H9 (cell line): Measurements from ENCODE around the gene TMEM169. TPM values are rescaled to one million over a fixed set of nuclear protein-coding genes. Genes with fewer than 3 reads are reported as not detected.

Experiments used
- DNase-seq: peaks from one replicate; pipeline ENCODE4 v3.0.0-alpha.2; 2017
- H2AFZ ChIP-seq: one replicate; pipeline ENCODE4 v1.6.1; 2013; ENCODE audit warnings: mild to moderate bottlenecking, low read length, control low read depth, moderate library complexity
- H2AK5ac ChIP-seq: 2 replicates; pipeline ENCODE4 v1.6.1; 2013; ENCODE audit warnings: low read length, control low read depth, mixed read lengths; ENCODE audit not compliant: insufficient read length
- H2BK120ac ChIP-seq: one replicate; pipeline ENCODE4 v1.6.1; 2013; ENCODE audit warnings: low read depth, mild to moderate bottlenecking, low read length, control low read depth, inconsistent platforms; ENCODE audit not compliant: poor library complexity, severe bottlenecking
- H2BK12ac ChIP-seq: 2 replicates; pipeline ENCODE4 v1.6.1; 2013; ENCODE audit warnings: low read length, control low read depth, mixed read lengths, low read depth; ENCODE audit not compliant: insufficient read length
- H2BK15ac ChIP-seq: 2 replicates; pipeline ENCODE4 v1.6.1; 2013; ENCODE audit warnings: low read depth, low read length, control low read depth
- H2BK20ac ChIP-seq: one replicate; pipeline ENCODE4 v1.6.1; 2013; ENCODE audit warnings: low read depth, mild to moderate bottlenecking, low read length, control low read depth, inconsistent platforms; ENCODE audit not compliant: poor library complexity, severe bottlenecking
- H2BK5ac ChIP-seq: 2 replicates; pipeline ENCODE4 v1.6.1; 2013; ENCODE audit warnings: low read length, control low read depth, mixed read lengths; ENCODE audit not compliant: insufficient read length
- H3K14ac ChIP-seq: 2 replicates; pipeline ENCODE4 v1.6.1; 2013; ENCODE audit warnings: low read length, control low read depth; ENCODE audit not compliant: insufficient read depth
- H3K18ac ChIP-seq: 2 replicates; pipeline ENCODE4 v1.6.1; 2013; ENCODE audit warnings: low read depth, mild to moderate bottlenecking, mixed read lengths, low read length, control low read depth; ENCODE audit not compliant: insufficient read length
- H3K23ac ChIP-seq: 2 replicates; pipeline ENCODE4 v1.6.1; 2013; ENCODE audit warnings: low read length, control low read depth, mixed read lengths, low read depth; ENCODE audit not compliant: insufficient read length
- H3K23me2 ChIP-seq: 2 replicates; pipeline ENCODE4 v1.6.1; 2013; ENCODE audit warnings: low read depth, mild to moderate bottlenecking, mixed read lengths, low read length, control low read depth; ENCODE audit not compliant: insufficient read length, poor library complexity, severe bottlenecking
- H3K27ac ChIP-seq: 2 replicates; pipeline ENCODE4 v1.5.1; 2013; ENCODE audit warnings: low read length, control low read depth, mixed read lengths, low read depth; ENCODE audit not compliant: insufficient read length
- H3K27me3 ChIP-seq: 2 replicates; pipeline ENCODE4 v1.6.1; 2013; ENCODE audit warnings: low read length, control low read depth, inconsistent platforms; ENCODE audit not compliant: insufficient read depth
- H3K4ac ChIP-seq: 2 replicates; pipeline ENCODE4 v1.6.1; 2013; ENCODE audit warnings: low read depth, mild to moderate bottlenecking, control low read depth, inconsistent platforms, low read length, moderate library complexity
- H3K4me1 ChIP-seq: 2 replicates; pipeline ENCODE4 v1.6.1; 2013; ENCODE audit warnings: low read length, control low read depth, inconsistent platforms; ENCODE audit not compliant: insufficient read depth
- H3K4me2 ChIP-seq: 2 replicates; pipeline ENCODE4 v1.6.1; 2013; ENCODE audit warnings: low read length, control low read depth, mixed read lengths; ENCODE audit not compliant: insufficient read length, insufficient read depth
- H3K56ac ChIP-seq: 2 replicates; pipeline ENCODE4 v1.6.1; 2013; ENCODE audit warnings: low read depth, mild to moderate bottlenecking, mixed read lengths, low read length, control low read depth; ENCODE audit not compliant: insufficient read length
- H3K79me1 ChIP-seq: 2 replicates; pipeline ENCODE4 v1.6.1; 2013; ENCODE audit warnings: low read depth, mild to moderate bottlenecking, moderate library complexity, low read length, control low read depth, inconsistent platforms; ENCODE audit not compliant: insufficient read depth, poor library complexity, severe bottlenecking
- H3K79me2 ChIP-seq: 2 replicates; pipeline ENCODE4 v1.6.1; 2013; ENCODE audit warnings: low read length, control low read depth, inconsistent platforms; ENCODE audit not compliant: insufficient read depth
- H3K9ac ChIP-seq: 2 replicates; pipeline ENCODE4 v1.6.1; 2013; ENCODE audit warnings: low read length, control low read depth, mixed read lengths; ENCODE audit not compliant: insufficient read length; ENCODE audit errors: extremely low read depth
- H3K9me3 ChIP-seq: one replicate; pipeline ENCODE4 v1.6.1; 2013; ENCODE audit warnings: low read depth, low read length, inconsistent platforms; ENCODE audit not compliant: control insufficient read depth
- H3T11ph ChIP-seq: one replicate; pipeline ENCODE4 v1.6.1; 2013; ENCODE audit warnings: mild to moderate bottlenecking, low read length, control low read depth, inconsistent platforms
- H4K20me1 ChIP-seq: one replicate; pipeline ENCODE4 v1.6.1; 2013; ENCODE audit not compliant: control insufficient read depth, insufficient read length, insufficient read depth
- H4K5ac ChIP-seq: 2 replicates; pipeline ENCODE4 v1.6.1; 2013; ENCODE audit warnings: low read depth, mild to moderate bottlenecking, mixed read lengths, low read length, control low read depth; ENCODE audit not compliant: insufficient read length
- H4K8ac ChIP-seq: replicated peaks from 2 replicates; pipeline ENCODE4 v1.6.1; 2013; ENCODE audit warnings: low read length, control low read depth, mixed read lengths, low read depth; ENCODE audit not compliant: insufficient read length
- H4K91ac ChIP-seq: 2 replicates; pipeline ENCODE4 v1.6.1; 2013; ENCODE audit warnings: low read depth, mild to moderate bottlenecking, moderate library complexity, mixed read lengths, low read length, control low read depth; ENCODE audit not compliant: insufficient read length
- H3K27ac Mint-ChIP-seq, 3 experiments: 2 replicates in 2 of 3; 3 replicates in 1 of 3; pipeline ENCODE4 v1.8.0; 2020 to 2021; ENCODE audit warnings: mixed read lengths in 3 of 3, mild to moderate bottlenecking in 1 of 3, moderate library complexity in 1 of 3
- H3K27me3 Mint-ChIP-seq: 2 replicates; pipeline ENCODE4 v1.8.0; 2021; ENCODE audit warnings: low read depth, mild to moderate bottlenecking, moderate library complexity, mixed read lengths
- H3K36me3 Mint-ChIP-seq, 3 experiments: 2 replicates in 2 of 3; 3 replicates in 1 of 3; pipeline ENCODE4 v1.8.0; 2020 to 2021; ENCODE audit warnings: low read depth in 3 of 3, mixed read lengths in 3 of 3; ENCODE audit not compliant: insufficient read depth in 1 of 3
- H3K4me1 Mint-ChIP-seq, 2 experiments: 2 replicates each; pipeline ENCODE4 v1.8.0; 2020; ENCODE audit warnings: mixed read lengths in 2 of 2
- H3K4me3 Mint-ChIP-seq, 2 experiments: 2 replicates in 1 of 2; 3 replicates in 1 of 2; pipeline ENCODE4 v1.8.0; 2020 to 2021; ENCODE audit warnings: mild to moderate bottlenecking in 2 of 2, mixed read lengths in 2 of 2, moderate library complexity in 1 of 2
- H3K9me3 Mint-ChIP-seq, 2 experiments: 2 replicates in 1 of 2; 3 replicates in 1 of 2; pipeline ENCODE4 v1.8.0; 2020; ENCODE audit warnings: mild to moderate bottlenecking in 2 of 2, mixed read lengths in 2 of 2, moderate library complexity in 1 of 2
- WGBS: extraction: QIAGEN DNeasy Blood & Tissue Kit; methylation state at CpG from one replicate; pipeline ENCODE4 v1.1.7; 2013; ENCODE audit warnings: missing lambda C conversion rate, low lambda C conversion rate, mixed read lengths; ENCODE audit not compliant: insufficient read length; ENCODE audit errors: extremely low coverage; 5-methylcytosine and 5-hydroxymethylcytosine counted together
- total RNA-seq: library from RNA; stranded (reverse); gene quantifications from 2 replicates; pipeline ENCODE4 v1.2.1, GENCODE V29; 2021
- TF ChIP-seq, protein P1 (sequence below): fragments of 200-600 bp; sonication (generic); conservative IDR thresholded peaks from 3 replicates; pipeline ENCODE4 v1.8.0; 2021; ENCODE audit warnings: antibody characterized with exemption, mild to moderate bottlenecking

The TMEM169 gene
- total RNA-seq, 1 experiment from 2014 or later: 1.0 TPM

DNA sequence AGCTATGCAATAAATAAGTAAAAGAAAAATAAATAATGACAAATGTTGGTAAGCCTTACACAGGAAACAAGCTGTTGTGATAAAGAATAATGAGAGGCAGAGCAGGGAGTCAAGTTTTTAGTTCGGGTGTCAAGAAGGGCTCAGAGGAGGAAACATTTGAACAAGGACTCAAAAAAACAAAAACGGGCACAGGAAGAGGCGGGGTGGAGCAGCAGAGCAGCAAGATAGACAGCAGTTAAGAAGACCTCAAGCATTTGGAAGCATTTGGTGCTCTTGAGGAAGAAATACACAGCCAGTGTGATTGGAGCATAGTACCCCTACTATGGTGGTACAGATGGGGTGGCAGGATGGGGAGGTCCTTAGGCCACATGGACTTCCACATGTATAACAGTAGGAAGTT is 2.8 kb downstream of the TMEM169 start:
- Mint-ChIP-seq H3K27ac (peak overlapping the region in 2 of 3 experiments; percentile 3 to 33; a peak in 4 of 7 replicates), H3K27me3 (no peaks in the 10 kb centered on the region; the same call in 1 of the 2 replicates), H3K4me3 (peak overlapping the region in 1 of 2 experiments; percentile 4; a peak in 1 of 5 replicates), H3K9me3 (no peaks in the 10 kb centered on the region), H3K4me1 (peaks cover 31 to 37% of the 10 kb centered on the region in 2 experiments), H3K36me3 (no peaks in the 10 kb centered on the region; a peak in 3 of 7 replicates)
- no peaks in the 10 kb centered on the region; the same call in 1 of the 2 replicates for H3K27me3 ChIP-seq
- H3K23me2 ChIP-seq: peaks cover 15% of the 10 kb centered on the region
- H3T11ph ChIP-seq: no peak overlapping the region
- no CpG with 5 or more reads among the region's 3 CpGs for WGBS
- H3K79me1 ChIP-seq: no peaks in the 10 kb centered on the region
- no peak overlapping the region for H3K56ac ChIP-seq
- no peaks in the 10 kb centered on the region for H3K9me3 ChIP-seq
- H2BK15ac ChIP-seq: no peak overlapping the region
- H4K20me1 ChIP-seq: no peaks in the 10 kb centered on the region
- TF ChIP-seq, protein P1, sequence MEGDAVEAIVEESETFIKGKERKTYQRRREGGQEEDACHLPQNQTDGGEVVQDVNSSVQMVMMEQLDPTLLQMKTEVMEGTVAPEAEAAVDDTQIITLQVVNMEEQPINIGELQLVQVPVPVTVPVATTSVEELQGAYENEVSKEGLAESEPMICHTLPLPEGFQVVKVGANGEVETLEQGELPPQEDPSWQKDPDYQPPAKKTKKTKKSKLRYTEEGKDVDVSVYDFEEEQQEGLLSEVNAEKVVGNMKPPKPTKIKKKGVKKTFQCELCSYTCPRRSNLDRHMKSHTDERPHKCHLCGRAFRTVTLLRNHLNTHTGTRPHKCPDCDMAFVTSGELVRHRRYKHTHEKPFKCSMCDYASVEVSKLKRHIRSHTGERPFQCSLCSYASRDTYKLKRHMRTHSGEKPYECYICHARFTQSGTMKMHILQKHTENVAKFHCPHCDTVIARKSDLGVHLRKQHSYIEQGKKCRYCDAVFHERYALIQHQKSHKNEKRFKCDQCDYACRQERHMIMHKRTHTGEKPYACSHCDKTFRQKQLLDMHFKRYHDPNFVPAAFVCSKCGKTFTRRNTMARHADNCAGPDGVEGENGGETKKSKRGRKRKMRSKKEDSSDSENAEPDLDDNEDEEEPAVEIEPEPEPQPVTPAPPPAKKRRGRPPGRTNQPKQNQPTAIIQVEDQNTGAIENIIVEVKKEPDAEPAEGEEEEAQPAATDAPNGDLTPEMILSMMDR: no peak
- no peak overlapping the region for H4K8ac ChIP-seq
- no peaks in the 10 kb centered on the region for H3K79me2 ChIP-seq
- no peak overlapping the region for H3K9ac ChIP-seq
- H4K5ac ChIP-seq: no peak overlapping the region
- H2BK12ac ChIP-seq: no peak overlapping the region
- H2BK5ac ChIP-seq: no peak overlapping the region
- H3K4me1 ChIP-seq: peaks cover 12% of the 10 kb centered on the region
- no peak overlapping the region for H3K23ac ChIP-seq
- H4K91ac ChIP-seq: no peak overlapping the region
- H3K4me2 ChIP-seq: no peak overlapping the region
- H3K27ac ChIP-seq: no peak overlapping the region
- no peak overlapping the region; the same call in 1 of the 2 replicates for H3K14ac ChIP-seq
- H2BK20ac ChIP-seq: no peak overlapping the region
- DNase-seq: no peak
- H2BK120ac ChIP-seq: no peak overlapping the region
- no peak overlapping the region for H3K18ac ChIP-seq
- H2AFZ ChIP-seq: no peak overlapping the region
- no peak overlapping the region for H3K4ac ChIP-seq
- H2AK5ac ChIP-seq: no peak overlapping the region
